ENCODE data around the gene BGLAP. TPM values are rescaled to one million over a fixed set of nuclear protein-coding genes. Genes with fewer than 3 reads are reported as not detected.

BGLAP gene
- total RNA-seq, 1 experiment from 2014 or later, result 1.4 TPM

DNA sequence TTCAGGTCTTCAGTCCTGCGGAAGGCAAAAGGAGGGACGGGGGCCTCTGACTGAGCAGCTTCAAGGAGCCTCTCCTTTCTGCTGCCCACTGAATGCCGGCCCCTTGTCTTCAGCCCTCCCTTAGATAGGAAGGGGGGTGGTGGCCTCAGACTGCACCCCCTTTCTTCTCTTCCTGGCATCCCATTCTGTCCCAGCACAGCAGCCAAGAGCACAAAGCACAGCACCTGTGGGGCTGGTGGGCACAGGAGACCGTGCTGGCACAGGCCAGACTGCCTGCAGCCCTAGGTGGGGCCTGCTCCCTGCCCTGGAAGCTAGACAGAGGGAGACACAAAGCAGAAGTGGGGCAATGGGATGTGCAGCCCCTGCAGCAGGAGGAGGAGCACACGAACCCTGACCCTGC is 7.6 kb downstream of the BGLAP start:
- Histone ChIP-seq H3K27ac (ENCODE audit: low read depth, low read length) (no peak overlapping the region), H3K4me2 (ENCODE audit: low read length) (no peak overlapping the region), H3K79me2 (ENCODE audit: insufficient read depth, low read length) (no peaks in the 10 kb centered on the region), H3K9ac (ENCODE audit: low read length) (no peak overlapping the region), H3K9me3 (ENCODE audit: control insufficient read depth in 1 of 2, insufficient read depth in 1 of 2, low read depth in 1 of 2, low read length in 2 of 2) (no peaks in the 10 kb centered on the region), H3K36me3 (ENCODE audit: control insufficient read depth in 1 of 2, insufficient read depth in 2 of 2, low read length in 2 of 2) (peaks cover 36 to 49% of the 10 kb centered on the region in 2 experiments), H2AFZ (ENCODE audit: low read depth, low read length, poor library complexity, severe bottlenecking) (no peak overlapping the region), H4K20me1 (ENCODE audit: insufficient read depth) (peaks cover 3% of the 10 kb centered on the region; the same call in 1 of the 2 replicates), H3K9me2 (ENCODE audit: insufficient read depth) (no peaks in the 10 kb centered on the region), H3K4me3 (replicated peaks in 1 of 2; ENCODE audit: low read depth in 1 of 2, low read length in 2 of 2) (no peak overlapping the region), H3K4me1 (ENCODE audit: control insufficient read depth in 1 of 2, insufficient read depth in 2 of 2, low read length in 2 of 2) (peaks cover 8 to 19% of the 10 kb centered on the region in 2 experiments), H3K27me3 (ENCODE audit: insufficient read depth, low read length) (no peaks in the 10 kb centered on the region)
- no TSS peak for BruUV-seq (replicated peaks)
- DNase-seq (ENCODE audit: low read depth, low spot score) (no peak), ATAC-seq (no peak)
- POLR2A ChIA-PET, result no interaction called here
- no peak for TF ChIP-seq ELF1 (IDR thresholded peaks at IDR 0.05; ENCODE audit: borderline replicate concordance, low read depth)
- no peak for TF ChIP-seq SP1 (IDR thresholded peaks at IDR 0.05; ENCODE audit: low read depth)
- TF ChIP-seq, protein P1, sequence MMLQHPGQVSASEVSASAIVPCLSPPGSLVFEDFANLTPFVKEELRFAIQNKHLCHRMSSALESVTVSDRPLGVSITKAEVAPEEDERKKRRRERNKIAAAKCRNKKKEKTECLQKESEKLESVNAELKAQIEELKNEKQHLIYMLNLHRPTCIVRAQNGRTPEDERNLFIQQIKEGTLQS (IDR thresholded peaks at IDR 0.05), result no peak
- TF ChIP-seq CBX3 (IDR thresholded peaks at IDR 0.05; ENCODE audit: low read depth), result no peak
- no peak for TF ChIP-seq SRF (IDR thresholded peaks at IDR 0.05; ENCODE audit: low read depth)
- no peak for TF ChIP-seq POLR2AphosphoS5 (IDR thresholded peaks at IDR 0.05; ENCODE audit: low read depth, low read length)
- TF ChIP-seq TCF7L2 (IDR thresholded peaks at IDR 0.05; ENCODE audit: borderline replicate concordance, extremely low read depth, insufficient read depth, insufficient read length), result no peak
- TF ChIP-seq RAD21 (IDR thresholded peaks at IDR 0.05; ENCODE audit: low read depth), result no peak
- TF ChIP-seq, protein P2, sequence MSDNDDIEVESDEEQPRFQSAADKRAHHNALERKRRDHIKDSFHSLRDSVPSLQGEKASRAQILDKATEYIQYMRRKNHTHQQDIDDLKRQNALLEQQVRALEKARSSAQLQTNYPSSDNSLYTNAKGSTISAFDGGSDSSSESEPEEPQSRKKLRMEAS (IDR thresholded peaks at IDR 0.05), result no peak
- TF ChIP-seq EZH2 (IDR thresholded peaks at IDR 0.05), result no peak
- TF ChIP-seq, protein P3, sequence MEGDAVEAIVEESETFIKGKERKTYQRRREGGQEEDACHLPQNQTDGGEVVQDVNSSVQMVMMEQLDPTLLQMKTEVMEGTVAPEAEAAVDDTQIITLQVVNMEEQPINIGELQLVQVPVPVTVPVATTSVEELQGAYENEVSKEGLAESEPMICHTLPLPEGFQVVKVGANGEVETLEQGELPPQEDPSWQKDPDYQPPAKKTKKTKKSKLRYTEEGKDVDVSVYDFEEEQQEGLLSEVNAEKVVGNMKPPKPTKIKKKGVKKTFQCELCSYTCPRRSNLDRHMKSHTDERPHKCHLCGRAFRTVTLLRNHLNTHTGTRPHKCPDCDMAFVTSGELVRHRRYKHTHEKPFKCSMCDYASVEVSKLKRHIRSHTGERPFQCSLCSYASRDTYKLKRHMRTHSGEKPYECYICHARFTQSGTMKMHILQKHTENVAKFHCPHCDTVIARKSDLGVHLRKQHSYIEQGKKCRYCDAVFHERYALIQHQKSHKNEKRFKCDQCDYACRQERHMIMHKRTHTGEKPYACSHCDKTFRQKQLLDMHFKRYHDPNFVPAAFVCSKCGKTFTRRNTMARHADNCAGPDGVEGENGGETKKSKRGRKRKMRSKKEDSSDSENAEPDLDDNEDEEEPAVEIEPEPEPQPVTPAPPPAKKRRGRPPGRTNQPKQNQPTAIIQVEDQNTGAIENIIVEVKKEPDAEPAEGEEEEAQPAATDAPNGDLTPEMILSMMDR (IDR thresholded peaks at IDR 0.05 in 2 of 3, conservative IDR thresholded peaks at IDR 0.05 in 1 of 3; ENCODE audit: borderline replicate concordance in 1 of 3, insufficient read depth in 1 of 3, low read depth in 2 of 3, low read length in 2 of 3), result no peak
- no peak for TF ChIP-seq EGR1 (IDR thresholded peaks at IDR 0.05; ENCODE audit: low read depth)
- no peak for TF ChIP-seq ZBTB33 (IDR thresholded peaks at IDR 0.05; ENCODE audit: extremely low read depth, insufficient replicate concordance, low read length)
- intact Hi-C loops (cut with micrococcal nuclease), result no loop called here
- CTCF ChIA-PET, result no interaction called here
- RAD21 ChIA-PET (ENCODE audit: low non-redundant PET in 1 of 2, low total read pairs in 2 of 2, uncharacterized antibody in 2 of 2, unreplicated experiment in 2 of 2), result no interaction called here
